Middle frontal gyrus (tissue), 1 donor: Measurements from ENCODE around the gene TCHHL1.

ENCODE experiments used
- DNase-seq: peaks from one replicate; pipeline ENCODE4 v3.0.0-alpha.2; 2015; ENCODE audit warnings: low spot score; ENCODE audit errors: extremely low spot score

Gene TCHHL1

DNA sequence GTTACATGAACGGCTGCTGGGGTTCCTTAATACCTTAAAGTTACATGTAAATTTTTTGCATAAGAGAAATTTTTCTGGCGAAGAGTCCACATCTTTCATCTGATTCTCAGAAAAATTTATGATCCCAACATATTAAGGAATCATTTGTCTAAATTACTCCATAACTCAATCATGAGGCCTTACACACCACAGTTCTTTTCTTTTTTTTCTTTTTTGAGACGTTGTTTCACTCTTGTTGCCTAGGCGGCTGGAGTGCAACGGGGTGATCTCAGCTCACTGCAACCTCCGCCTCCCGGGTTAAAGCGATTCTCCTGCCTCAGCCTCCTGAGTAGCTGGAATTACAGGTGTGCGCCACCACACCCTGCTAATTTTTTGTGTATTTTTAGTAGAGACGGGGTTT lies 50.0 kb downstream of the TCHHL1 start:
- DNase-seq, result no peak

- no peak for DNase-seq
These were observed 52.3 kb downstream of the TCHHL1 start, which contains the start of gene S100A11 for GRCh38 chr1:152036267-152037216. Gene S100A11 (minus strand): TSS chr1:152037004. CDS start chr1:152036915, 89 bp downstream.

GRCh38 chr1:152035539-152036266 lies 53.2 kb downstream of the TCHHL1 start:
- DNase-seq, result no peak

- DNase-seq, result no peak
These were observed 54.0 kb downstream of the TCHHL1 start for GRCh38 chr1:152034654-152035538.

- DNase-seq, result no peak
These were observed 54.6 kb downstream of the TCHHL1 start for GRCh38 chr1:152034324-152034653.
